HL-60/S4 treated with phorbol 12-myristate 13-acetate at 8.2 ng/mL for 4 days and 3 days (cell line): Measurements from ENCODE around the gene TYMP.

ENCODE experiments used
- in situ Hi-C: fragments of 300-500 bp; cut with MboI; formaldehyde crosslinking; loops from 2 replicates; pipeline ENCODE4 v1.15.0; 2022; ENCODE audit warnings: low sequenced_read_pairs

TYMP gene

GRCh38 chr22:50485221-50486131 lies 44.3 kb downstream of the TYMP start:
- in situ Hi-C loops: no loop called here

- in situ Hi-C loops: no loop called here
Measured at GRCh38 chr22:50483977-50484853, 45.6 kb downstream of the TYMP start.

GRCh38 chr22:50483556-50483955 lies 46.3 kb downstream of the TYMP start:
- in situ Hi-C loops: no loop called here

- in situ Hi-C loops: no loop called here
Measured at GRCh38 chr22:50483106-50483505, 46.7 kb downstream of the TYMP start.

GRCh38 chr22:50482107-50483074 lies 47.4 kb downstream of the TYMP start:
- in situ Hi-C loops: no loop called here

GRCh38 chr22:50481440-50482106 lies 48.2 kb downstream of the TYMP start, which contains the start of gene ADM2:
ADM2 (plus strand) TSS chr22:50481543; CDS start chr22:50481848, 305 bp downstream.
- in situ Hi-C loops: no loop called here

- in situ Hi-C loops: no loop called here
Measured at GRCh38 chr22:50481045-50481439, 48.8 kb downstream of the TYMP start.

GRCh38 chr22:50479721-50480120 lies 50.1 kb downstream of the TYMP start:
- in situ Hi-C loops: no loop called here

- in situ Hi-C loops: no loop called here
Measured at GRCh38 chr22:50477923-50478322, 51.9 kb downstream of the TYMP start.

GRCh38 chr22:50476868-50477267 lies 52.9 kb downstream of the TYMP start:
- in situ Hi-C loops: no loop called here
